Measurements from ENCODE around the gene LZTS2.
A peak's percentile ranks its signal among the peaks of the same experiment; 100 is the strongest.

Gene LZTS2

GRCh38 chr10:101050208-101051069, 50.8 kb downstream of the LZTS2 start:
- TF ChIP-seq, protein P1, sequence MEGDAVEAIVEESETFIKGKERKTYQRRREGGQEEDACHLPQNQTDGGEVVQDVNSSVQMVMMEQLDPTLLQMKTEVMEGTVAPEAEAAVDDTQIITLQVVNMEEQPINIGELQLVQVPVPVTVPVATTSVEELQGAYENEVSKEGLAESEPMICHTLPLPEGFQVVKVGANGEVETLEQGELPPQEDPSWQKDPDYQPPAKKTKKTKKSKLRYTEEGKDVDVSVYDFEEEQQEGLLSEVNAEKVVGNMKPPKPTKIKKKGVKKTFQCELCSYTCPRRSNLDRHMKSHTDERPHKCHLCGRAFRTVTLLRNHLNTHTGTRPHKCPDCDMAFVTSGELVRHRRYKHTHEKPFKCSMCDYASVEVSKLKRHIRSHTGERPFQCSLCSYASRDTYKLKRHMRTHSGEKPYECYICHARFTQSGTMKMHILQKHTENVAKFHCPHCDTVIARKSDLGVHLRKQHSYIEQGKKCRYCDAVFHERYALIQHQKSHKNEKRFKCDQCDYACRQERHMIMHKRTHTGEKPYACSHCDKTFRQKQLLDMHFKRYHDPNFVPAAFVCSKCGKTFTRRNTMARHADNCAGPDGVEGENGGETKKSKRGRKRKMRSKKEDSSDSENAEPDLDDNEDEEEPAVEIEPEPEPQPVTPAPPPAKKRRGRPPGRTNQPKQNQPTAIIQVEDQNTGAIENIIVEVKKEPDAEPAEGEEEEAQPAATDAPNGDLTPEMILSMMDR (IDR thresholded peaks at IDR 0.05; ENCODE audit: insufficient read depth, low read depth, low read length, missing control alignments): peak; percentile 62
- peak overlapping the region; percentile 13 for H3K4me3 ChIP-seq (ENCODE audit: low read length)
- DNase-seq (ENCODE audit: low read depth): peak; percentile 59

DNA sequence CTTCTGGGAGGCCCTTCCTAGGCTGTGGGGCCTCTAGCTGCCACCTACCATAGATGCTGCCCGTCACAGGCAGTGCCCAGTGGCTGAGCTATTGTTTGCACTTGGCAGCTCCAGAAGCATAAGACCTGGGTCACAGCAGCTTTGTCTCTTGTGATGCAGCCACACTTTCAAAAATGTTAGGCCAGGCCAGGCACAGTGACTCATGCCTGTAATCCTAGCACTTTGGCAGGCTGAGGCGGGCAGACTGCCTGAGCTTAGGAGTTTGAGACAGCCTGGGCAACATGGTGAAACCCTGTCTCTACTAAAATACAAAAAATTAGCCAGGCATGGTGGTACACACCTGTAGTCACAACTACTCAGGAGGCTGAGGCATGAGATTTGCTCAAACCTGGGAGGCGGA, 52.7 kb downstream of the LZTS2 start:
- TF ChIP-seq, protein P1 (IDR thresholded peaks at IDR 0.05; ENCODE audit: insufficient read depth, low read depth, low read length, missing control alignments): no peak
- peak; percentile 75 for DNase-seq (ENCODE audit: low read depth)
- H3K4me3 ChIP-seq (ENCODE audit: low read length): no peak overlapping the region

- TF ChIP-seq, protein P1 (IDR thresholded peaks at IDR 0.05; ENCODE audit: insufficient read depth, low read depth, low read length, missing control alignments): no peak
- H3K4me3 ChIP-seq (ENCODE audit: low read length): no peak overlapping the region
- DNase-seq (ENCODE audit: low read depth): peak; percentile 13
These were observed 53.9 kb downstream of the LZTS2 start for GRCh38 chr10:101053516-101053915.

GRCh38 chr10:101054351-101054750, 54.7 kb downstream of the LZTS2 start:
- H3K4me3 ChIP-seq (ENCODE audit: low read length): no peak overlapping the region
- TF ChIP-seq, protein P1 (IDR thresholded peaks at IDR 0.05; ENCODE audit: insufficient read depth, low read depth, low read length, missing control alignments): no peak
- DNase-seq (ENCODE audit: low read depth): no peak

- H3K4me3 ChIP-seq (ENCODE audit: low read length): no peak overlapping the region
- TF ChIP-seq, protein P1 (IDR thresholded peaks at IDR 0.05; ENCODE audit: insufficient read depth, low read depth, low read length, missing control alignments): no peak
- no peak for DNase-seq (ENCODE audit: low read depth)
These were observed 55.3 kb downstream of the LZTS2 start for GRCh38 chr10:101054876-101055275.

DNA sequence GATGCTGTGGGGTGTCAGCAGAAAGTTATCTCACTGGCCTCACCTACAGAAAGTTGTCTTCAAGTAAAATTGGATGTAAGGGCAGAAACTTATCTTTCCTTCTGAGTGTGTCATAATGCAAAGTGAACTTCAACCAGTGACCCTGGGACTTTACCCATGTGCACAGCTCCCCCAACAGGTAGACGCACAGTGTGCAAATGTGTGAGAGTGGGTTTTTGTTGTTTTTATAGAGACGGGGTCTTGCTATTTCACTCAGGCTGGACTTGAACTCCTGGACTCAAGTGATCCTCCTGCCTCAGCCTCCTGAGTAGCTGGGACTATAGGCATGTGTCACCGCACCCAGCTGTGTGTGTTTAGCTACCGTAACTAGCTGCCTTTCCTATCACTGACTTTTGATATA, 55.8 kb downstream of the LZTS2 start:
- TF ChIP-seq, protein P1 (IDR thresholded peaks at IDR 0.05; ENCODE audit: insufficient read depth, low read depth, low read length, missing control alignments): no peak
- DNase-seq (ENCODE audit: low read depth): no peak
- H3K4me3 ChIP-seq (ENCODE audit: low read length): no peak overlapping the region
